ENCODE data around the gene CYTH4.

GRCh38 chr22:37280718-37281117 lies 1.6 kb upstream of the CYTH4 start:
- TF ChIP-seq CTCF (IDR thresholded peaks at IDR 0.05), result no peak
- no peak for TF ChIP-seq POLR2A (IDR thresholded peaks at IDR 0.05)
- TF ChIP-seq EP300 (IDR thresholded peaks at IDR 0.05), result no peak

All from ovary (tissue), 3 donors.